Measurements from ENCODE around the gene TSPAN32.
"Not testable (repeated sequence)": the region's sequence is repeated elsewhere in the genome, so short reads cannot be mapped to it uniquely, and the experiment has no call there.

Gene TSPAN32

GRCh38 chr11:2330696-2331095 lies 28.9 kb downstream of the TSPAN32 start:
- CTCF ChIA-PET, result no interaction called here
- no peak for TF ChIP-seq CTCF (IDR thresholded peaks at IDR 0.05; ENCODE audit: control extremely low read depth, extremely low read depth, low read depth, missing control alignments)
- POLR2A ChIA-PET, result no interaction called here
- no peak for DNase-seq (ENCODE audit: extremely low spot score)

- ChIA-PET CTCF (no interaction called here), POLR2A (no interaction called here)
- TF ChIP-seq CTCF (IDR thresholded peaks at IDR 0.05; ENCODE audit: control extremely low read depth, extremely low read depth, low read depth, missing control alignments), result no peak
- DNase-seq (ENCODE audit: extremely low spot score), result no peak
These were observed 29.6 kb downstream of the TSPAN32 start for GRCh38 chr11:2331404-2331803.

- POLR2A ChIA-PET, CTCF ChIA-PET: not testable (repeated sequence)
These were observed 30.8 kb downstream of the TSPAN32 start for GRCh38 chr11:2332569-2332968.

GRCh38 chr11:2333486-2334205 lies 31.8 kb downstream of the TSPAN32 start:
- CTCF ChIA-PET; DNase-seq (ENCODE audit: extremely low spot score); POLR2A ChIA-PET: not testable (repeated sequence)

More at GRCh38 chr11:2332569-2332968, 30.8 kb downstream of the TSPAN32 start:
- not testable (repeated sequence) for DNase-seq (ENCODE audit: extremely low spot score)

GRCh38 chr11:2335286-2335685 lies 33.5 kb downstream of the TSPAN32 start:
- DNase-seq (ENCODE audit: extremely low spot score); CTCF ChIA-PET; POLR2A ChIA-PET: not testable (repeated sequence)

- CTCF ChIA-PET; POLR2A ChIA-PET; DNase-seq (ENCODE audit: extremely low spot score): not testable (repeated sequence)
These were observed 36.9 kb downstream of the TSPAN32 start for GRCh38 chr11:2338760-2339159.

GRCh38 chr11:2342557-2342956 lies 40.7 kb downstream of the TSPAN32 start:
- no peak for TF ChIP-seq CTCF (IDR thresholded peaks at IDR 0.05; ENCODE audit: control extremely low read depth, extremely low read depth, low read depth, missing control alignments)
- POLR2A ChIA-PET, result no interaction called here

GRCh38 chr11:2342981-2343380 lies 41.2 kb downstream of the TSPAN32 start:
- no peak for DNase-seq (ENCODE audit: extremely low spot score)
- ChIA-PET CTCF (no interaction called here), POLR2A (no interaction called here)
- no peak for TF ChIP-seq CTCF (IDR thresholded peaks at IDR 0.05; ENCODE audit: control extremely low read depth, extremely low read depth, low read depth, missing control alignments)

More at GRCh38 chr11:2342557-2342956, 40.7 kb downstream of the TSPAN32 start:
- no peak for DNase-seq (ENCODE audit: extremely low spot score)
- CTCF ChIA-PET, result no interaction called here

- TF ChIP-seq CTCF (IDR thresholded peaks at IDR 0.05; ENCODE audit: control extremely low read depth, extremely low read depth, low read depth, missing control alignments), result no peak
- DNase-seq (ENCODE audit: extremely low spot score), result no peak
- ChIA-PET POLR2A (no interaction called here), CTCF (no interaction called here)
These were observed 41.7 kb downstream of the TSPAN32 start for GRCh38 chr11:2343502-2343901.

Measured in GM10248 (cell line).